ENCODE results near the gene GLIPR2.
"Not testable (repeated sequence)": the region's sequence is repeated elsewhere in the genome, so short reads cannot be mapped to it uniquely, and the experiment has no call there.

GRCh38 chr9:36180243-36180642, 43.7 kb downstream of the GLIPR2 start:
- TF ChIP-seq POLR2A (IDR thresholded peaks at IDR 0.05; ENCODE audit: low read length); GATA1 (IDR thresholded peaks at IDR 0.05; ENCODE audit: low read depth, low read length): not testable (repeated sequence)

Measured in erythroblast (primary cell).